GM15510 (cell line): ENCODE data around the gene GCNT2.

Source experiments
- POLR2A ChIP-seq: IDR thresholded peaks from 3 replicates; pipeline ENCODE4 v1.6.1; 2011; ENCODE audit warnings: borderline replicate concordance; ENCODE audit not compliant: insufficient read length; ENCODE audit errors: extremely low read depth

GCNT2 gene

DNA sequence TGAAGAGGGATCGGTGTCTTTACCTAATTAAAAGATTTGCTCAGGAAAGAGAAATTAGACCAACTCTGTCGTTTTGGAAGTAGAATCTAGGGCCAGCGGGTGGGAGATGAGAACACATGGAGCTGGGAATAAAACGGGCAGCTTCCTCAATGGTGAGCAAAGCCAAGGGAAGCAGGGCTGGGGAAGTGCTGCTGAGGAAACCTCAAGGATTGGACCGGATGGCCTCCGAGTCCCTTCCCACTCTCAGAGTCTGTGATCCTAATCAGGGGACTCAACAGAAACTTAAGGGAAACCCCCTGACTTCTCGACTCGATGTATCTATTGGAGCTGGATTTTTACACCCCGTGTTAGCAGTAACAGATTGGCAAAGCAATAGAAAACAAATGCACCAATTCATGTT lies 10.8 kb downstream of the GCNT2 start:
- TF ChIP-seq POLR2A = no peak

- TF ChIP-seq POLR2A = no peak
Measured at GRCh38 chr6:10532392-10532791, 11.2 kb downstream of the GCNT2 start.

DNA sequence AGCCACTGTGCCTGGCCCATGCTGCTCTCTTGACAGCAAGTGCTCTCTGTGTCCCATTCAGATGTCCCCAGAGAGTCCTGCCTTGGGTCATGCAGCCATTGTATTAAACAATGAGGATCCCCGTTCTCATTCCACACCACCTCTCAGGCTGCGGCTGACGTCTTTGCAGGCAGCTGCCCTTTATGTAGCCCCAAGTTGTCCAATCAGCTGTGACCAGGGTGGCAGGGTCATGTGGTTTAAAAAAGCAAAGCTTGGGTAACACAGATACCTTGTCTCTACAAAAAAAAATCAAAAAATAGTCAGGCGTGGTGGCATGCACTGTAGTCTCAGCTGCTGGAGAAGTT lies 13.2 kb downstream of the GCNT2 start:
- peak; percentile 22 for TF ChIP-seq POLR2A

DNA sequence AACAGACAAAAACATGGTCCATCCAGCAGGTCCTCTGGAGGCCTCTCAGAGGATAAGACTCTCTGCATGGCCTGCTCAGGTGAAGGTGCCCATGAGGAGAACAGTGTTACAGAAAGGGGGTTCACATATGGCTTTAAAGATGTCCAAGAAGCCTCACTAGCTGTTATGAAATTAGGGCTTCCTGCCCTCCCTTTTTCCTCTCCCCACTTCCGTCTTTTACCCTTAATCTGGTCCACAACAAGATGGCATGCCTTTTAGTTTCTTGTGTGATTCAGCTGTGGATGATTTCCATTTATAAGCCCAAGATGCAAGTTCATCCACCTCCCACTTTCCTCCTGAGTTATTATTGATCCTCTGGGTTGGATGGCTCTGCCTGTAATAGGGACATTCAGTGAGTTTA lies 14.0 kb downstream of the GCNT2 start:
- no peak for TF ChIP-seq POLR2A

DNA sequence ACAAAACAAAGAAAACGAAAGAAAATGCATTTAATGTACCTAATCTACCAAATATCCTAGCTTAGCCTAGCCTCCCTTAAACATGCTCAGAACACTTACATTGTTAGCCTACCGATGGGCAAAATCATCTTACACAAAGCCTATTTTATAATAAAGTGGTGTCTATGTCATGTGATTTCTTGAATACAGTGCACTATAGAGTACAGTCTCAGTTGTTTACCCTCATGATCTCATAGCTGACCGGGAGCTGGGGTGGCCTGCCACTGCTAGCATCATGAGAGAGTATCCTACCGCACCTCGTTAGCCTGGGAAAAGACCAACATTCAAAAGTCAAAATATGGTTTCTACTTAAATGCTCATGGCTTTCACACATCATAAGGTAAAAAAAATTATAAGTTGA lies 16.6 kb downstream of the GCNT2 start:
- TF ChIP-seq POLR2A = no peak

GRCh38 chr6:10540073-10540746 lies 19.1 kb downstream of the GCNT2 start:
- TF ChIP-seq POLR2A = no peak

GRCh38 chr6:10541591-10541990 lies 20.4 kb downstream of the GCNT2 start:
- TF ChIP-seq POLR2A = no peak

DNA sequence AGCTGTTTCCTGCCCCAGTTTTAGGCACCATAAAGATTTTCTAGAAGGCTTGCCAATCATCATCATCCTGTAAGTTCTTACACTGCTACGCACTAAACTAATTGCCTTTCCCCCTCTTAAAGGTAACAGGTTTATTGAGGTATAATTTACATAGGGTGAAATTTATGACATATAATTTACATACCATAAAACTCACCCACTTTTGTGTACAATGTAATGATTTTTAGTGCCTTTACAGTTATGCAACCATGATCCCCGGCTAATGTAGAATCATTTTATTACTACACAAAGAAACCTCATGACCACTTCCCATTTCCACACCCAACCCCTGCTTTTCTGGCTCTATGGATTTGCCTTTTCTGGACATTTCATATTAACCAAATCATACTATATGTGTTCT lies 21.1 kb downstream of the GCNT2 start:
- no peak for TF ChIP-seq POLR2A

DNA sequence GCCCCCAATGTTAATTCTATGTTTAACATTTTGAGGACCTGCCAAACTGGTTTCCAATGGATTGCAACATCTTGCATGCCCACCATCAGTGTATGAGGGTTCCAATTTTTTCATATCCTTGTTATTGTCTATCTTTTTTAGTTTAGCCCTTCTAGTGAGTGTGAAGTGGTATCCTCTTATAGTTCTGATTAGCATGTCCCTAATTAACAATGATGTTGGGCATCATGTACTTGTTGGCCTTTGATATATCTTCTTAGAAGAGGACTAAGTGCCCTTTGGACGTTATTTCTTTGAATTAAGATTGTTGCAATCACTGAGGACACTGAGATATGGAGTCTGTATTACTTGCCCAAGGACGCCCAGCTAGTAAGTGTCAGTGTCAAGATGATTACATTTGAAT lies 22.3 kb downstream of the GCNT2 start:
- no peak for TF ChIP-seq POLR2A

- TF ChIP-seq POLR2A = no peak
Measured at GRCh38 chr6:10545482-10545881, 24.3 kb downstream of the GCNT2 start.

DNA sequence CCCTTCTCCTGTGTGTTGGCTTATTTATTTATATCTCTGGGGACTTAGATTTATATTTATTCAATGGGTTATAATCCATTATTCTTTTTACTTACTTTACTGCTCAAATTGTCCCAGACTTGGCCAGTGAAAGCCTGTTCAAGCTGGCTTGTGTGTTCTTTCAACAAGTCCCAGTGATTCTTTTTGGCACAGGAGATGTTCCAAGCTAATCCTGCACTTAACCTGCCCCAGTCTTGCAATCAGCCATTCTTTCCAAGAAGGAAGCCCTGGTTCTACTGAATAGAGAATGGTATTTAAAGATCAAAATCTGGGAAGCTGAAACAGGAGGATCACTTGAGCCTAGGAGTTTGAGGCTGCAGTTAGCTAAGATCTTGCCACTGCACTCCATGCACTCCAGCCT lies 26.7 kb downstream of the GCNT2 start:
- no peak for TF ChIP-seq POLR2A

DNA sequence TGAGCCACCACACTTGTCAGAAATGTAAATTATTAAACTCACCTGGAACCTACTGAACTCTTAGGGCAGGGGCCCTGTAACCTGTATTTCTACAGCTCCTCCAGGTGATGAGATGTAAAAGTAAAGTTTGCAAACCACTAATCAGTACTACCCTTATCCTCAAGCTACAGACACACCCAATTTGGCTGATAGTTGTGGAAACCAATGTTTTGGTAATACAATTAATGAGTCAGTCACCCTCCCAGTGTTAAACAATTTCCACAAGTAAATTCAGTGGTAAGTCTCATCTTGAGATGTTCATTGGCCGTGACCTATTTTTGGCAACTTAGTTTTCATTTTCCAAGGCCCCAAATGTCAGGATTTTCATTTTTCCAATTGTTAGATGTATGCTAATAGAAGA lies 29.6 kb downstream of the GCNT2 start:
- no peak for TF ChIP-seq POLR2A

GRCh38 chr6:10552270-10552810 lies 31.2 kb downstream of the GCNT2 start:
- no peak for TF ChIP-seq POLR2A

GRCh38 chr6:10553871-10554270 lies 32.7 kb downstream of the GCNT2 start:
- no peak for TF ChIP-seq POLR2A

DNA sequence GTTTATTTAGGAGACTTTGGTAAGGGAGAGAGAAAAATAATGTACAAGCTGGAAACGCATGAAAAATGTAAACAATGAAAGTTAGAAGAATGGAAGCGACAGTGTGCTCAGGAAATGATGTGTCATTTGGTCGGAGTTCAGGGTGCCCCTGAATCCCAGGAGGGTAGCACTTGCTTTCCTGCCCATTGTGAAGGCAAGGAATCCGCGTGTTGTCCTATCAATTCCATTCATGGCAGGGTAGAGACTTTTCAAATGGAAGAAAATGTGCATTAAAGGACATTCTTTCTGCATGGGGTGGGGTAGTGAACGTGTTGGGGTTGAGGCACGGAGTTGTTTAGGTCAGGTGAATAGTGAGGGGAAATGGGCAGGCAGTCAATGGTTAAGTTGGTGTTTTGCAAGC lies 33.7 kb downstream of the GCNT2 start:
- no peak for TF ChIP-seq POLR2A

GRCh38 chr6:10555625-10556309 lies 34.6 kb downstream of the GCNT2 start:
- TF ChIP-seq POLR2A = no peak

DNA sequence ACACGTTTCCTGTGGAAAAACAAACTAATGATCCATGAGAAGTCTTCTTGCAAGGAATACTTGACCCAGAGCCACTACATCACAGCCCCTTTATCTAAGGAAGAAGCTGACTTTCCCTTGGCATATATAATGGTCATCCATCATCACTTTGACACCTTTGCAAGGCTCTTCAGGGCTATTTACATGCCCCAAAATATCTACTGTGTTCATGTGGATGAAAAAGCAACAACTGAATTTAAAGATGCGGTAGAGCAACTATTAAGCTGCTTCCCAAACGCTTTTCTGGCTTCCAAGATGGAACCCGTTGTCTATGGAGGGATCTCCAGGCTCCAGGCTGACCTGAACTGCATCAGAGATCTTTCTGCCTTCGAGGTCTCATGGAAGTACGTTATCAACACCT lies 35.4 kb downstream of the GCNT2 start:
- TF ChIP-seq POLR2A = no peak

DNA sequence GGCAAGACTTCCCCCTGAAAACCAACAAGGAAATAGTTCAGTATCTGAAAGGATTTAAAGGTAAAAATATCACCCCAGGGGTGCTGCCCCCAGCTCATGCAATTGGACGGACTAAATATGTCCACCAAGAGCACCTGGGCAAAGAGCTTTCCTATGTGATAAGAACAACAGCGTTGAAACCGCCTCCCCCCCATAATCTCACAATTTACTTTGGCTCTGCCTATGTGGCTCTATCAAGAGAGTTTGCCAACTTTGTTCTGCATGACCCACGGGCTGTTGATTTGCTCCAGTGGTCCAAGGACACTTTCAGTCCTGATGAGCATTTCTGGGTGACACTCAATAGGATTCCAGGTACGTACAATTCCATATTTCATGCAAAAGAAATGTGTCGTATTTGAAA lies 35.8 kb downstream of the GCNT2 start:
- TF ChIP-seq POLR2A = no peak

DNA sequence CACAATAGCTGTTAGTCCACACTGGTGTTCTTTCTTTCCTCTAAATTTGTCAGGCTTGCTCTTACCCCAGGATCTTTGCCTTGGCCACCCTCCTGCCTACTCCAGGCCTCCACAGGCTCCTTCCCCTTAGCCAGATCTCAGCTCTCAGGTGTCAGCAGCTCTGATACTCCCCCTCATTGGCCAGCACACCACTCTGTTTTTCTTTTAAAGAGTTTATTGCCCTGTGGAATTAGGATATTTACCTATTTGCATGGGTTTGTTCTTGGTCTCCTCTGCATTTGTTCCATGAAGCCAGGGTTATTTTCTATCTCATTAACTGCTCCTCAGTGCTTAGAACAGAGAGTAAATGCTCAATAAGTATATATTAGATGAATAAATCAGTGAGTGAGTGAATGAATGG lies 36.8 kb downstream of the GCNT2 start:
- TF ChIP-seq POLR2A = no peak
